ENCODE measurements around the gene DESI1. TPM values are rescaled to one million over a fixed set of nuclear protein-coding genes. Genes with fewer than 3 reads are reported as not detected.
A peak's percentile ranks its signal among the peaks of the same experiment; 100 is the strongest.

Gene DESI1
- total RNA-seq, 3 donors from 2014 or later (not counting 1 experiment from before 2014, with no cell fraction given), result 15.0 to 22.2 (median 20.6) TPM

DNA sequence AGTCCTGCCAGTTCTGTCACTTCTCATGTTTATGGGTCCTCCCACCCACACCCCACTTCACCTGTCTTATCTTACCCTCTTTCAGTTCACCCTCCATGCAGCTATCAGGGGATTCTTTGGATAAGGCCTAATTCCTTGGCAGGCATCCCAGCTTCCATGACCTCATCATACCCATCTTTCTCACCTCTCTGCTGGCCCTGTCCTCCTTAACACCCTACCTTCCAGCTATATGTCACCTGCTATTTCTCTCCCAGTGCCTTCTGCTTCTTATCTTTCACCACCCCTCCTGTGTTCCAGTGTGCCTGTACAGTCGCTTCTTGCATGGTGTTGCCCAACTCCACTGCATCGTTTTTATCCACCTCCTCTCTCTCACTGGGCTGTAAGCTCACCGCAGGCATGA is 39.6 kb upstream of the DESI1 start:
- DNase-seq, result no peak
- Histone ChIP-seq H3K4me3 (ENCODE audit: low read length) (no peak overlapping the region), H3K4me1 (ENCODE audit: control insufficient read depth, insufficient read depth, low read length) (no peaks in the 10 kb centered on the region), H3K27me3 (ENCODE audit: control insufficient read depth, insufficient read depth, low read length) (no peaks in the 10 kb centered on the region), H3K27ac (ENCODE audit: low read length) (no peak overlapping the region), H3K9me3 (ENCODE audit: control insufficient read depth, insufficient read depth, low read length) (no peaks in the 10 kb centered on the region), H3K36me3 (ENCODE audit: control insufficient read depth, insufficient read depth, low read length) (peaks cover 83% of the 10 kb centered on the region)
- TF ChIP-seq, protein P1, sequence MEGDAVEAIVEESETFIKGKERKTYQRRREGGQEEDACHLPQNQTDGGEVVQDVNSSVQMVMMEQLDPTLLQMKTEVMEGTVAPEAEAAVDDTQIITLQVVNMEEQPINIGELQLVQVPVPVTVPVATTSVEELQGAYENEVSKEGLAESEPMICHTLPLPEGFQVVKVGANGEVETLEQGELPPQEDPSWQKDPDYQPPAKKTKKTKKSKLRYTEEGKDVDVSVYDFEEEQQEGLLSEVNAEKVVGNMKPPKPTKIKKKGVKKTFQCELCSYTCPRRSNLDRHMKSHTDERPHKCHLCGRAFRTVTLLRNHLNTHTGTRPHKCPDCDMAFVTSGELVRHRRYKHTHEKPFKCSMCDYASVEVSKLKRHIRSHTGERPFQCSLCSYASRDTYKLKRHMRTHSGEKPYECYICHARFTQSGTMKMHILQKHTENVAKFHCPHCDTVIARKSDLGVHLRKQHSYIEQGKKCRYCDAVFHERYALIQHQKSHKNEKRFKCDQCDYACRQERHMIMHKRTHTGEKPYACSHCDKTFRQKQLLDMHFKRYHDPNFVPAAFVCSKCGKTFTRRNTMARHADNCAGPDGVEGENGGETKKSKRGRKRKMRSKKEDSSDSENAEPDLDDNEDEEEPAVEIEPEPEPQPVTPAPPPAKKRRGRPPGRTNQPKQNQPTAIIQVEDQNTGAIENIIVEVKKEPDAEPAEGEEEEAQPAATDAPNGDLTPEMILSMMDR (IDR thresholded peaks at IDR 0.05), result no peak
- no peak overlapping the region for H3K4me3 Mint-ChIP-seq
- no peaks in the 10 kb centered on the region for H3K4me1 Mint-ChIP-seq
- H3K36me3 Mint-ChIP-seq, result peaks cover 9% of the 10 kb centered on the region
- intact Hi-C loops (cut with micrococcal nuclease), result no loop called here
- WGBS (ENCODE audit: insufficient coverage), result 98% methylated on average over 3 of the region's 3 CpGs
- H3K9me3 Mint-ChIP-seq, result no peaks in the 10 kb centered on the region
- peak overlapping the region in 1 of 2 donors; percentile 40 for H3K27ac Mint-ChIP-seq
- ATAC-seq, result no peak
- no peaks in the 10 kb centered on the region for H3K27me3 Mint-ChIP-seq (ENCODE audit: low read depth in 2 of 2)

DNA sequence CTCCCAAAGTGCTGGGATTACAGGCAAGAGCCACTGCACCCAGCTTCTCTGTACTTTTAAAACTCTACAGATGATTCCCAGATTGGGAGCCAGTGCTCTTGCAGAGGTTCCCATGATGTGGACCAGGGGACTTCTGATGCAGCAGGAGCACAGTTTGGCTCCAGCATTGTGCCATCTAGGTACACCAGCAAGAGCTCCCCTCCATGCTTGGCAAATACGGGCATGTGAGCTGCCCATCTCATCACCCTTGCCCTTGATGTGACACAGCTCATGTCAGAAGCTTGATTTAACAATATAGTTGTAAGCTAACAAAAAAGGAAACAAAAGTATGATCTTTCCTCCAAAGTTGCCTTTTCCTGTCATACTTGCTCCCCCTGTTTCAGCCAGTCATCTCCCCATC is 39.1 kb upstream of the DESI1 start:
- peak overlapping the region in 1 of 2 donors; percentile 40 for H3K27ac Mint-ChIP-seq
- H3K4me1 Mint-ChIP-seq, result no peaks in the 10 kb centered on the region
- ATAC-seq, result no peak

DNA sequence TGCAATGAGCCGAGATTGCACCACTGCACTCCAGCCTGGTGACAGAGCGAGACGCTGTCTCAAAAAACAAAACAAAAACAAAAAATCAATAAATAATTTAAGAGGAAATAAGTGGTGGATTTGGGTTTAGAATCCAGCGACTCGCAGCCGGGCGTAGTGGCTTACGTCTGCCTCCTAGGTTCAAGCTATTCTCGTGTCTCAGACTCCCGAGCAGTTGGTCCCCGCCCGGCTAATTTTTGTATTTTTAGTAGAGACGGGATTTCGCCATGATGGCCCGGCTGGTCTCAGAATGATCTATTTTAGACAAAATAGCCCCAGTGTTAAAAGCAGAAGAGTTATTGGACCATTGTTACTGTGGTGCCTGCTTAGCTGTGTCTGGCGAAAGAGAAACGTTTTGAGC is 38.0 kb upstream of the DESI1 start:
- 97% methylated on average over 14 of the region's 17 CpGs for WGBS (ENCODE audit: insufficient coverage)
- intact Hi-C loops (cut with micrococcal nuclease), result no loop called here
- Mint-ChIP-seq H3K4me3 (no peak overlapping the region), H3K36me3 (peaks cover 15% of the 10 kb centered on the region), H3K4me1 (no peaks in the 10 kb centered on the region), H3K27me3 (ENCODE audit: low read depth in 2 of 2) (no peaks in the 10 kb centered on the region), H3K9me3 (no peaks in the 10 kb centered on the region), H3K27ac (no peak overlapping the region)
- TF ChIP-seq, protein P1 (IDR thresholded peaks at IDR 0.05), result no peak
- Histone ChIP-seq H3K36me3 (ENCODE audit: control insufficient read depth, insufficient read depth, low read length) (peaks cover 84% of the 10 kb centered on the region), H3K27me3 (ENCODE audit: control insufficient read depth, insufficient read depth, low read length) (no peaks in the 10 kb centered on the region), H3K4me1 (ENCODE audit: control insufficient read depth, insufficient read depth, low read length) (no peaks in the 10 kb centered on the region), H3K9me3 (ENCODE audit: control insufficient read depth, insufficient read depth, low read length) (no peaks in the 10 kb centered on the region), H3K4me3 (ENCODE audit: low read length) (no peak overlapping the region), H3K27ac (ENCODE audit: low read length) (no peak overlapping the region)
- ATAC-seq (no peak), DNase-seq (no peak)

More for the DNA sequence above, 39.1 kb upstream of the DESI1 start:
- no peak overlapping the region for H3K4me3 ChIP-seq (ENCODE audit: low read length)
- no peak for DNase-seq
- intact Hi-C loops (cut with micrococcal nuclease), result no loop called here
- TF ChIP-seq, protein P1 (IDR thresholded peaks at IDR 0.05), result no peak
- Mint-ChIP-seq H3K4me3 (no peak overlapping the region), H3K27me3 (ENCODE audit: low read depth in 2 of 2) (no peaks in the 10 kb centered on the region), H3K36me3 (peaks cover 9% of the 10 kb centered on the region), H3K9me3 (no peaks in the 10 kb centered on the region)
- H3K9me3 ChIP-seq (ENCODE audit: control insufficient read depth, insufficient read depth, low read length), result no peaks in the 10 kb centered on the region
- no peaks in the 10 kb centered on the region for H3K4me1 ChIP-seq (ENCODE audit: control insufficient read depth, insufficient read depth, low read length)
- 94% methylated on average over 1 of the region's 1 CpG for WGBS (ENCODE audit: insufficient coverage)
- no peak overlapping the region for H3K27ac ChIP-seq (ENCODE audit: low read length)
- H3K27me3 ChIP-seq (ENCODE audit: control insufficient read depth, insufficient read depth, low read length), result no peaks in the 10 kb centered on the region
- peaks cover 83% of the 10 kb centered on the region for H3K36me3 ChIP-seq (ENCODE audit: control insufficient read depth, insufficient read depth, low read length)

DNA sequence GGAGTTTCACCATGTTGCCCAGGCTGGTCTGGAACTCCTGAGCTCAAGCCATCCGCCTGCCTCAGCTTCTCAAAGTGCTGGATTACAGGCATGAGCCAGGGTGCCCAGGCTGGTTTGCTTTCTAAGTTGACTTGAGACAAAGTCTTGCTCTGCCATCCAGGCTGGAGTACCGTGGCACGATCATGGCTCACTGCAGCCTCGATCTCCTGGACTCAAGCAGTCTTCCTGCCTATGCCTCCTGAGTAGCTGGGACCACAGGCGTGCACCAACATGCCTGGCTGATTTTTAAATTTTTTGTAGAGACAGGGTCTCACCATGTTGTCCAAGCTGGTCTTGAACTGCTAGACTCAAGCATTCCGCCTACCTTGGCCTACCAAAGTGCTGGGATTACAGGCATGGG is 36.9 kb upstream of the DESI1 start:
- no peak overlapping the region for H3K27ac ChIP-seq (ENCODE audit: low read length)
- intact Hi-C loops (cut with micrococcal nuclease), result no loop called here
- H3K27me3 ChIP-seq (ENCODE audit: control insufficient read depth, insufficient read depth, low read length), result no peaks in the 10 kb centered on the region
- H3K4me1 Mint-ChIP-seq, result no peaks in the 10 kb centered on the region
- H3K36me3 Mint-ChIP-seq, result peaks cover 16% of the 10 kb centered on the region
- H3K9me3 ChIP-seq (ENCODE audit: control insufficient read depth, insufficient read depth, low read length), result no peaks in the 10 kb centered on the region
- no peaks in the 10 kb centered on the region for H3K9me3 Mint-ChIP-seq
- H3K36me3 ChIP-seq (ENCODE audit: control insufficient read depth, insufficient read depth, low read length), result peaks cover 86% of the 10 kb centered on the region
- H3K4me1 ChIP-seq (ENCODE audit: control insufficient read depth, insufficient read depth, low read length), result no peaks in the 10 kb centered on the region
- no peaks in the 10 kb centered on the region for H3K27me3 Mint-ChIP-seq (ENCODE audit: low read depth in 2 of 2)
- DNase-seq (no peak), ATAC-seq (no peak)
- TF ChIP-seq, protein P1 (IDR thresholded peaks at IDR 0.05), result no peak
- no peak overlapping the region for H3K4me3 Mint-ChIP-seq
- H3K27ac Mint-ChIP-seq, result no peak overlapping the region
- WGBS (ENCODE audit: insufficient coverage), result 98% methylated on average over 6 of the region's 6 CpGs
- no peak overlapping the region for H3K4me3 ChIP-seq (ENCODE audit: low read length)

All from natural killer cell (primary cell).